HAP-1 (cell line): ENCODE results near the gene CTDP1.
A peak's percentile ranks its signal among the peaks of the same experiment; 100 is the strongest.

Experiments used
- DNase-seq, 2 experiments: peaks; one replicate each; pipeline ENCODE4 v3.0.0-alpha.2; 2016 to 2020; ENCODE audit warnings: low spot score in 2 of 2
- H3K27me3 ChIP-seq: fragments of 250-450 bp; sonication (Bioruptor Pico); 2 replicates; pipeline ENCODE4 v1.5.1; 2020; ENCODE audit warnings: low read depth, mild to moderate bottlenecking, moderate library complexity
- H3K36me3 ChIP-seq: fragments of 250-450 bp; sonication (Bioruptor Pico); replicated peaks from 2 replicates; pipeline ENCODE4 v1.5.1; 2020; ENCODE audit warnings: mild to moderate bottlenecking
- H3K4me1 ChIP-seq: fragments of 250-450 bp; sonication (Bioruptor Pico); 2 replicates; pipeline ENCODE4 v1.5.1; 2020; ENCODE audit warnings: mild to moderate bottlenecking
- H3K4me3 ChIP-seq: fragments of 250-450 bp; sonication (Bioruptor Pico); 2 replicates; pipeline ENCODE4 v1.5.1; 2020; ENCODE audit warnings: mild to moderate bottlenecking, moderate library complexity
- H3K9me3 ChIP-seq: fragments of 250-450 bp; sonication (Bioruptor Pico); 2 replicates; pipeline ENCODE4 v1.5.1; 2020; ENCODE audit warnings: mild to moderate bottlenecking, moderate library complexity
- in situ Hi-C: fragments of 300-500 bp; cut with MboI; formaldehyde crosslinking; loops from 3 replicates; pipeline ENCODE4 v1.14.3; 2020; ENCODE audit warnings: low sequenced_read_pairs, inconsistent platforms, mixed read lengths

Gene CTDP1

GRCh38 chr18:79795446-79795845 lies 115.8 kb downstream of the CTDP1 start:
- Histone ChIP-seq H3K4me3 (no peak overlapping the region), H3K27me3 (peaks cover 9% of the 10 kb centered on the region; the same call in 1 of the 2 replicates)
- in situ Hi-C loops: no loop called here

GRCh38 chr18:79796016-79796415 lies 116.4 kb downstream of the CTDP1 start:
- DNase-seq: no peak
- Histone ChIP-seq H3K36me3 (no peaks in the 10 kb centered on the region), H3K4me1 (no peaks in the 10 kb centered on the region), H3K27me3 (peaks cover 9% of the 10 kb centered on the region; the same call in 1 of the 2 replicates), H3K4me3 (no peak overlapping the region), H3K9me3 (no peaks in the 10 kb centered on the region)
- in situ Hi-C loops: no loop called here

More at GRCh38 chr18:79795446-79795845, 115.8 kb downstream of the CTDP1 start:
- no peaks in the 10 kb centered on the region for H3K9me3 ChIP-seq
- DNase-seq: no peak
- H3K4me1 ChIP-seq: no peaks in the 10 kb centered on the region
- H3K36me3 ChIP-seq: no peaks in the 10 kb centered on the region

GRCh38 chr18:79796531-79797405 lies 117.2 kb downstream of the CTDP1 start:
- Histone ChIP-seq H3K4me1 (no peaks in the 10 kb centered on the region), H3K27me3 (peaks cover 9% of the 10 kb centered on the region; the same call in 1 of the 2 replicates), H3K36me3 (no peaks in the 10 kb centered on the region), H3K9me3 (no peaks in the 10 kb centered on the region), H3K4me3 (no peak overlapping the region)
- in situ Hi-C loops: no loop called here
- DNase-seq: no peak

- peak in 1 of 2 experiments; percentile 49 for DNase-seq
- Histone ChIP-seq H3K9me3 (no peaks in the 10 kb centered on the region), H3K27me3 (peaks cover 9% of the 10 kb centered on the region; the same call in 1 of the 2 replicates), H3K4me3 (peak within 1 kb of the TSS; percentile 3), H3K36me3 (no peaks in the 10 kb centered on the region), H3K4me1 (no peaks in the 10 kb centered on the region)
- in situ Hi-C loops: no loop called here
Measured at GRCh38 chr18:79797518-79798345, 118.1 kb downstream of the CTDP1 start, which contains the start of gene KCNG2. Gene KCNG2, plus strand, starts transcription at chr18:79797938. Its CDS starts 65,730 bp downstream, at chr18:79863668.

GRCh38 chr18:79798346-79798998 lies 118.9 kb downstream of the CTDP1 start:
- peak overlapping the region; percentile 3 for H3K4me3 ChIP-seq
- in situ Hi-C loops: no loop called here
- no peaks in the 10 kb centered on the region for H3K9me3 ChIP-seq
- H3K36me3 ChIP-seq: no peaks in the 10 kb centered on the region
- no peaks in the 10 kb centered on the region for H3K4me1 ChIP-seq
- no peak for DNase-seq
- peaks cover 9% of the 10 kb centered on the region; the same call in 1 of the 2 replicates for H3K27me3 ChIP-seq

- in situ Hi-C loops: no loop called here
- Histone ChIP-seq H3K4me3 (no peak overlapping the region), H3K4me1 (no peaks in the 10 kb centered on the region), H3K27me3 (peaks cover 9% of the 10 kb centered on the region; the same call in 1 of the 2 replicates), H3K36me3 (no peaks in the 10 kb centered on the region), H3K9me3 (no peaks in the 10 kb centered on the region)
- DNase-seq: no peak
Measured at GRCh38 chr18:79798999-79799370, 119.4 kb downstream of the CTDP1 start.

GRCh38 chr18:79799619-79800370 lies 120.2 kb downstream of the CTDP1 start:
- Histone ChIP-seq H3K27me3 (peaks cover 9% of the 10 kb centered on the region; the same call in 1 of the 2 replicates), H3K4me3 (no peak overlapping the region), H3K9me3 (no peaks in the 10 kb centered on the region), H3K4me1 (no peaks in the 10 kb centered on the region), H3K36me3 (no peaks in the 10 kb centered on the region)
- DNase-seq: no peak
- in situ Hi-C loops: no loop called here

GRCh38 chr18:79800371-79801180 lies 121.0 kb downstream of the CTDP1 start:
- H3K9me3 ChIP-seq: no peaks in the 10 kb centered on the region
- H3K4me3 ChIP-seq: no peak overlapping the region
- in situ Hi-C loops: no loop called here
- peaks cover 9% of the 10 kb centered on the region; the same call in 1 of the 2 replicates for H3K27me3 ChIP-seq
- no peak for DNase-seq
- H3K4me1 ChIP-seq: no peaks in the 10 kb centered on the region
- no peaks in the 10 kb centered on the region for H3K36me3 ChIP-seq

GRCh38 chr18:79801217-79801616 lies 121.6 kb downstream of the CTDP1 start:
- H3K36me3 ChIP-seq: no peaks in the 10 kb centered on the region
- H3K4me1 ChIP-seq: no peaks in the 10 kb centered on the region
- H3K9me3 ChIP-seq: no peaks in the 10 kb centered on the region
- in situ Hi-C loops: no loop called here
- H3K27me3 ChIP-seq: peaks cover 9% of the 10 kb centered on the region; the same call in 1 of the 2 replicates
- H3K4me3 ChIP-seq: no peak overlapping the region
- DNase-seq: no peak

- peaks cover 9% of the 10 kb centered on the region; the same call in 1 of the 2 replicates for H3K27me3 ChIP-seq
- H3K4me3 ChIP-seq: no peak overlapping the region
- no peaks in the 10 kb centered on the region for H3K9me3 ChIP-seq
- no peaks in the 10 kb centered on the region for H3K4me1 ChIP-seq
- in situ Hi-C loops: no loop called here
- no peak for DNase-seq
- no peaks in the 10 kb centered on the region for H3K36me3 ChIP-seq
Measured at GRCh38 chr18:79801641-79802040, 122.0 kb downstream of the CTDP1 start.

GRCh38 chr18:79802298-79802697 lies 122.7 kb downstream of the CTDP1 start:
- no peak for DNase-seq
- no peaks in the 10 kb centered on the region for H3K36me3 ChIP-seq
- no peaks in the 10 kb centered on the region for H3K4me1 ChIP-seq
- no peaks in the 10 kb centered on the region for H3K9me3 ChIP-seq
- peaks cover 9% of the 10 kb centered on the region; the same call in 1 of the 2 replicates for H3K27me3 ChIP-seq
- in situ Hi-C loops: no loop called here
- no peak overlapping the region for H3K4me3 ChIP-seq

- H3K36me3 ChIP-seq: no peaks in the 10 kb centered on the region
- H3K4me1 ChIP-seq: no peaks in the 10 kb centered on the region
- H3K27me3 ChIP-seq: peaks cover 6% of the 10 kb centered on the region; the same call in 1 of the 2 replicates
- no peaks in the 10 kb centered on the region for H3K9me3 ChIP-seq
- H3K4me3 ChIP-seq: no peak overlapping the region
- in situ Hi-C loops: no loop called here
- no peak for DNase-seq
Measured at GRCh38 chr18:79803611-79804051, 124.0 kb downstream of the CTDP1 start.
